ENCODE results near the gene JMY. TPM values are rescaled to one million over a fixed set of nuclear protein-coding genes. Genes with fewer than 3 reads are reported as not detected.

Gene JMY
- total RNA-seq, 4 donors from 2014 or later: 7.8 to 25.1 (median 14.7) TPM

Small RNAs within 50 kb of the gene (small RNA-seq; reads per million reads assigned to genes)
- gene AC016559.1 (0 reads per million in 4 donors), gene RF00425 (0 reads per million in 4 donors)

Other genes with a start within 250 kb of the JMY start
- 1 to 10 TPM in 1 of 4 donors, under 1 TPM in 1, not detected in 2; 0.41 to 2.7 TPM for gene DMGDH, start 166.5 kb upstream of the JMY start, total RNA-seq
- 10 to 100 TPM in 1 of 4 donors, 1 to 10 TPM in 3; 1.6 to 12.1 (median 2.5) TPM for gene BHMT2, start 166.4 kb upstream of the JMY start, total RNA-seq
- gene BHMT, start 124.3 kb upstream of the JMY start, total RNA-seq: not detected